GM12801 (cell line): ENCODE results near the gene PACRG.

Experiments
- CTCF ChIP-seq: IDR thresholded peaks from one replicate; pipeline ENCODE4 v1.5.1; 2011; ENCODE audit warnings: control low read depth; ENCODE audit not compliant: insufficient read length; ENCODE audit errors: extremely low read depth

The PACRG gene

GRCh38 chr6:162727322-162728182 lies at the start of gene PACRG, which contains the start of gene PRKN:
Gene PACRG (plus strand): TSS chr6:162727974.
Gene PRKN (minus strand): TSS chr6:162727766.
- TF ChIP-seq CTCF, result no peak

- TF ChIP-seq CTCF, result no peak
Observed at GRCh38 chr6:162679681-162680080, 48.1 kb upstream of the PACRG start.

GRCh38 chr6:162680367-162680766 lies 47.4 kb upstream of the PACRG start:
- TF ChIP-seq CTCF, result no peak

- TF ChIP-seq CTCF, result no peak
Observed at GRCh38 chr6:162680871-162681270, 46.9 kb upstream of the PACRG start.

GRCh38 chr6:162681447-162681846 lies 46.3 kb upstream of the PACRG start:
- TF ChIP-seq CTCF, result no peak

GRCh38 chr6:162683135-162683534 lies 44.6 kb upstream of the PACRG start:
- TF ChIP-seq CTCF, result no peak

- TF ChIP-seq CTCF, result no peak
Observed at GRCh38 chr6:162684052-162684451, 43.7 kb upstream of the PACRG start.
